Ovary (tissue), 9 donors: ENCODE data around the gene MYBPC2. TPM values are rescaled to one million over a fixed set of nuclear protein-coding genes. Genes with fewer than 3 reads are reported as not detected.

Experiments
- DNase-seq, 5 donors: peaks; one replicate each; pipeline ENCODE4 v3.0.0-alpha.2; 2019 to 2020
- H3K27ac ChIP-seq, 2 donors: fragments of 200-600 bp; one replicate each; pipeline versions ENCODE4 v1.5.1 to v1.8.0; 2019 to 2022
- H3K27me3 ChIP-seq: fragments of 200-600 bp; one replicate; pipeline ENCODE4 v1.8.0; 2022
- H3K36me3 ChIP-seq: fragments of 200-600 bp; sonication (generic); one replicate; pipeline ENCODE4 v1.5.1; 2019
- H3K4me1 ChIP-seq: one replicate; pipeline ENCODE4 v1.8.1; 2013; ENCODE audit warnings: mild to moderate bottlenecking, moderate library complexity; ENCODE audit not compliant: insufficient read depth
- H3K4me3 ChIP-seq: fragments of 200-600 bp; sonication (generic); one replicate; pipeline ENCODE4 v1.5.1; 2017
- H3K9me3 ChIP-seq, 2 donors: fragments of 200-600 bp in 1 of 2; sonication (generic) in 1 of 2; one replicate each; pipeline versions ENCODE4 v1.5.1 to v1.8.1; 2013 to 2019; ENCODE audit warnings: mild to moderate bottlenecking in 1 of 2, moderate library complexity in 1 of 2
- EP300 ChIP-seq: sonication (generic); formaldehyde crosslinking; IDR thresholded peaks from one replicate; pipeline ENCODE4 v1.6.1; 2017; ENCODE audit warnings: antibody characterized with exemption
- POLR2A ChIP-seq: fragments of 450-650 bp; IDR thresholded peaks from one replicate; pipeline ENCODE4 v1.6.1; 2017; ENCODE audit warnings: antibody characterized with exemption, mild to moderate bottlenecking, moderate library complexity
- WGBS, 3 donors: extraction: QIAGEN DNeasy Blood & Tissue Kit in 1 of 3; methylation state at CpG; one replicate each; pipeline versions ENCODE4 v1.1.5 to v1.1.7; 2013 to 2017; 5-methylcytosine and 5-hydroxymethylcytosine counted together
- intact Hi-C, 4 donors: fragments of 100-400 bp; cut with DNase I; formaldehyde crosslinking; loops; one replicate each; pipeline versions ENCODE4 v1.11.0 to v1.15.1; 2022 to 2023
- polyA plus RNA-seq, 2 donors: library from polyadenylated mRNA; stranded (reverse); fragments of 200-250 nt in 1 of 2; fragments of 350-450 nt in 1 of 2; fragmentation: Illumina TruSeq in 1 of 2; extraction: RNeasy Lipid Tissue Mini Kit (QIAGEN cat#74804) in 1 of 2; gene quantifications; one replicate each; pipeline ENCODE4 v1.2.3, GENCODE V29; 2013 to 2014
- total RNA-seq, 7 donors: library from RNA; depleted of rRNA in 2 of 7; stranded (reverse); fragments of >200 nt in 2 of 7; fragmentation: NEBNext Ultra II Directional in 3 of 7; extraction: Animal tissue kit (Norgen Biotek cat#: 25700) in 3 of 7; gene quantifications; one replicate each; pipeline versions ENCODE4 v1.1.0 to v1.2.4, GENCODE V29; 2016 to 2023
- TF ChIP-seq, protein P1 (sequence below), 3 donors: fragments of 450-650 bp in 2 of 3; fragments of 200-600 bp in 1 of 3; IDR thresholded peaks; one replicate each; pipeline versions ENCODE4 v1.5.1 to v1.8.0; 2016 to 2022; ENCODE audit warnings: antibody characterized with exemption in 3 of 3, mild to moderate bottlenecking in 1 of 3
- donor health status: DM: no; HTN: no; CAD: no; lungs with moderate emphysema.
- donor health status: DM: no; HTN: no; CAD: no.
- donor health status: Bipolar disorder and iron deficiency.
- donor health status: DM: yes; HTN: yes; CAD: no.
- donor health status: DM: no; HTN: no; CAD: no.
- donor health status: DM: yes; HTN: yes; CAD: no.

Gene MYBPC2
- total and polyA plus RNA-seq, 9 donors, result 0.05 to 0.28 (median 0.10) TPM; not detected in 5

DNA sequence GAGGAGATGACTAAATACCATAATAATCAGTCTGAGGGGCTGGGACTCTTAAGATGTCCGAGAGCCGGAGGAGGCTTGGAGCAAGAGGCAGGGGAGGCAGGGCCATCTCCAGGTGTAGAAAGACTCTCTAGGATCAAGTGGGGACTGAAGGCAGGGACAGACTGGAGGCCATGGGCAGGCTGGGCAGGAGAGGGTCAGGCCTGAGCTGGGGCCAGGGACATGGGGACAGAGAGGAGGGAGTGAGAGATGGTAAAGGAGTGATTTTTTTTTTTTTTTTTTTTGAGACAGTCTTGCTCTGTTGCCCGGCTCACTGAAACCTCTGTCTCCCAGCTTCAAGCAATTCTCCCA lies 76.1 kb downstream of the MYBPC2 start:
- WGBS, 3 donors, result 80 to 90% (median 81%) methylated on average over 3 of the region's 3 CpGs
- Histone ChIP-seq H3K4me3 (no peak overlapping the region), H3K27ac (no peak overlapping the region), H3K4me1 (peaks cover 6% of the 10 kb centered on the region), H3K27me3 (no peaks in the 10 kb centered on the region), H3K9me3 (no peaks in the 10 kb centered on the region), H3K36me3 (no peaks in the 10 kb centered on the region)
- TF ChIP-seq EP300 (no peak), POLR2A (no peak)
- TF ChIP-seq, protein P1, sequence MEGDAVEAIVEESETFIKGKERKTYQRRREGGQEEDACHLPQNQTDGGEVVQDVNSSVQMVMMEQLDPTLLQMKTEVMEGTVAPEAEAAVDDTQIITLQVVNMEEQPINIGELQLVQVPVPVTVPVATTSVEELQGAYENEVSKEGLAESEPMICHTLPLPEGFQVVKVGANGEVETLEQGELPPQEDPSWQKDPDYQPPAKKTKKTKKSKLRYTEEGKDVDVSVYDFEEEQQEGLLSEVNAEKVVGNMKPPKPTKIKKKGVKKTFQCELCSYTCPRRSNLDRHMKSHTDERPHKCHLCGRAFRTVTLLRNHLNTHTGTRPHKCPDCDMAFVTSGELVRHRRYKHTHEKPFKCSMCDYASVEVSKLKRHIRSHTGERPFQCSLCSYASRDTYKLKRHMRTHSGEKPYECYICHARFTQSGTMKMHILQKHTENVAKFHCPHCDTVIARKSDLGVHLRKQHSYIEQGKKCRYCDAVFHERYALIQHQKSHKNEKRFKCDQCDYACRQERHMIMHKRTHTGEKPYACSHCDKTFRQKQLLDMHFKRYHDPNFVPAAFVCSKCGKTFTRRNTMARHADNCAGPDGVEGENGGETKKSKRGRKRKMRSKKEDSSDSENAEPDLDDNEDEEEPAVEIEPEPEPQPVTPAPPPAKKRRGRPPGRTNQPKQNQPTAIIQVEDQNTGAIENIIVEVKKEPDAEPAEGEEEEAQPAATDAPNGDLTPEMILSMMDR (IDR thresholded peaks at IDR 0.05), result no peak
- DNase-seq, result no peak
- intact Hi-C loops, result no loop called here

GRCh38 chr19:50509366-50509765 lies 76.7 kb downstream of the MYBPC2 start:
- 77 to 81% (median 78%) methylated on average over 11 of the region's 11 CpGs for WGBS, 3 donors
- Histone ChIP-seq H3K36me3 (no peaks in the 10 kb centered on the region), H3K4me3 (no peak overlapping the region), H3K27me3 (no peaks in the 10 kb centered on the region), H3K27ac (no peak overlapping the region), H3K4me1 (peaks cover 6% of the 10 kb centered on the region), H3K9me3 (no peaks in the 10 kb centered on the region)
- no peak for DNase-seq
- intact Hi-C loops, result no loop called here
- no peak for TF ChIP-seq EP300
- TF ChIP-seq, protein P1 (IDR thresholded peaks at IDR 0.05), result no peak
- no peak for TF ChIP-seq POLR2A

DNA sequence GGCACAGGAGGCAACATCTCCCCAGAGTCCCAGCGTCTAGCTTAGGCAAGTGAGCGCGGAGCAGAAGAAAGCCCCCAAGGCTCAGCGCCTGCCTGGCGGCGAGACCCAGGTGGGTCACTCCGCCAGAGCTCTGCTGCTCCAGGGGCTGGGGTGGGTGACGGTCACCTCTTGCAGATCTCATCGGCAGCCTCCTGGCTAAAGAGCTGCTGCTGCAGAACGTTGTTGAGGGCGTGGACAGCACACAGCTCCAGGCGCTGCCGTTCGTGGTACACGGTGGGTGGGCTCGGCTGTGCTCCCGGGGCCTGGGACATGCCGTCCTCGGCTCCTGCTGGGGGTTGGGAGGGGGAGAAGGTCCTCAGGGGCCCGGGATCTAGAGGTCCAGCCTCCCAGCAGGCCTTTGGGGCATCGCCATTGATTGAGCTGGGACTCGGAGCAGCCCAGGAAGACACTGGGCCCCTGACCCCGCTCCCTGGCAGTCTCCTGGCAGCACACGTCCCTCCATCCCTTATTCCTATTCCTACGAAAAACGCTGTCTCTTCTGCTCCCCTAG lies 77.5 kb downstream of the MYBPC2 start:
- Histone ChIP-seq H3K36me3 (no peaks in the 10 kb centered on the region), H3K27me3 (no peaks in the 10 kb centered on the region), H3K9me3 (no peaks in the 10 kb centered on the region), H3K27ac (no peak overlapping the region), H3K4me1 (peaks cover 6% of the 10 kb centered on the region), H3K4me3 (peak overlapping the region; percentile 52)
- WGBS, 3 donors, result 30 to 33% (median 32%) methylated on average over 26 of the region's 26 CpGs
- peak in 2 of 5 donors; percentile 63 to 68 for DNase-seq
- TF ChIP-seq EP300, result no peak
- TF ChIP-seq, protein P1 (IDR thresholded peaks at IDR 0.05), result no peak
- TF ChIP-seq POLR2A, result no peak
- intact Hi-C loops, result loop anchor here in 3 of 4 donors (5.0 to 10.0 kb wide), 3 partner anchors 158 to 348 kb away; partner anchors contain the start of genes ACP4 (in 1 of the 3) and IZUMO2 (in 1 of the 3)

DNA sequence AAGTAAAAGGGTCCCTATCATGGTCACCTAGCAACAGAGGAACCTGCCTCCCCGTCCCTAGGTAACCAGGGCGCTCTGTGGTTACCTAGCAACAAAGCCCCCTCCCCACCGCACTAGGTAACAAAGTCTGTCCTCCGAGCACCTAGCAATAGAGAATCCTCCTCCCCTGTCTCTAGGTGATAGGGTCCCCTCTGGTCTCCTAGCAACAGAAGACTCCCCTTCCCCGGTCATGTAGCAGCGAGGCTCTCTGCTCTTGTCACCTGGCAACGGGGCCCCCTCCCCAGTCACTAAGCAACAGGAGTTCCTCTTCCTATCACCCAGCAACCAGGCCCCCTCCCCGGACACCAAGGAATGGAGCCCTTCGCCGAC lies 78.0 kb downstream of the MYBPC2 start:
- no peaks in the 10 kb centered on the region for H3K9me3 ChIP-seq
- H3K27me3 ChIP-seq, result no peaks in the 10 kb centered on the region
- H3K36me3 ChIP-seq, result no peaks in the 10 kb centered on the region
- TF ChIP-seq, protein P1 (IDR thresholded peaks at IDR 0.05), result no peak
- TF ChIP-seq EP300 (no peak), POLR2A (no peak)
- intact Hi-C loops, result loop anchor here in 3 of 4 donors (5.0 to 10.0 kb wide), 3 partner anchors 158 to 348 kb away; partner anchors contain the start of genes ACP4 (in 1 of the 3) and IZUMO2 (in 1 of the 3)
- H3K4me1 ChIP-seq, result peaks cover 6% of the 10 kb centered on the region
- H3K27ac ChIP-seq, result peak overlapping the region; percentile 39 to 64
- no peak for DNase-seq
- 1 to 2% (median 1%) methylated on average over 10 of the region's 10 CpGs for WGBS, 3 donors
- peak overlapping the region; percentile 52 for H3K4me3 ChIP-seq
